Measurements from ENCODE around the gene GRIA1.

Gene GRIA1

GRCh38 chr5:153752890-153753289 lies 262.4 kb downstream of the GRIA1 start:
- no peak for TF ChIP-seq CTCF (IDR thresholded peaks at IDR 0.05; ENCODE audit: extremely low read depth, insufficient read depth, missing control alignments)
- no peak for DNase-seq (ENCODE audit: low spot score)
- in situ Hi-C loops (cut with MboI; ENCODE audit: low pct_unique_long_range_greater_than_20kb, low sequenced_read_pairs, unreplicated experiment): no loop called here

- TF ChIP-seq CTCF (IDR thresholded peaks at IDR 0.05; ENCODE audit: extremely low read depth, insufficient read depth, missing control alignments): no peak
- DNase-seq (ENCODE audit: low spot score): no peak
- in situ Hi-C loops (cut with MboI; ENCODE audit: low pct_unique_long_range_greater_than_20kb, low sequenced_read_pairs, unreplicated experiment): no loop called here
These were observed 263.4 kb downstream of the GRIA1 start for GRCh38 chr5:153753645-153754432.

- in situ Hi-C loops (cut with MboI; ENCODE audit: low pct_unique_long_range_greater_than_20kb, low sequenced_read_pairs, unreplicated experiment): no loop called here
- no peak for DNase-seq (ENCODE audit: low spot score)
- no peak for TF ChIP-seq CTCF (IDR thresholded peaks at IDR 0.05; ENCODE audit: extremely low read depth, insufficient read depth, missing control alignments)
These were observed 265.5 kb downstream of the GRIA1 start for GRCh38 chr5:153755913-153756500.

GRCh38 chr5:153756540-153756939 lies 266.1 kb downstream of the GRIA1 start:
- in situ Hi-C loops (cut with MboI; ENCODE audit: low pct_unique_long_range_greater_than_20kb, low sequenced_read_pairs, unreplicated experiment): no loop called here
- no peak for TF ChIP-seq CTCF (IDR thresholded peaks at IDR 0.05; ENCODE audit: extremely low read depth, insufficient read depth, missing control alignments)

GRCh38 chr5:153765987-153766386 lies 275.5 kb downstream of the GRIA1 start:
- in situ Hi-C loops (cut with MboI; ENCODE audit: low pct_unique_long_range_greater_than_20kb, low sequenced_read_pairs, unreplicated experiment): no loop called here
- no peak for DNase-seq (ENCODE audit: low spot score)
- no peak for TF ChIP-seq CTCF (IDR thresholded peaks at IDR 0.05; ENCODE audit: extremely low read depth, insufficient read depth, missing control alignments)

More at GRCh38 chr5:153756540-153756939, 266.1 kb downstream of the GRIA1 start:
- no peak for DNase-seq (ENCODE audit: low spot score)

- in situ Hi-C loops (cut with MboI; ENCODE audit: low pct_unique_long_range_greater_than_20kb, low sequenced_read_pairs, unreplicated experiment): no loop called here
- DNase-seq (ENCODE audit: low spot score): no peak
- TF ChIP-seq CTCF (IDR thresholded peaks at IDR 0.05; ENCODE audit: extremely low read depth, insufficient read depth, missing control alignments): no peak
These were observed 277.0 kb downstream of the GRIA1 start for GRCh38 chr5:153767221-153768188.
